ENCODE results near the gene EYS.

Gene EYS

GRCh38 chr6:65299236-65299635 is 407.8 kb downstream of the EYS start:
- H3K4me3 ChIP-seq (ENCODE audit: low read depth, low read length): no peak overlapping the region
- TF ChIP-seq CTCF (IDR thresholded peaks at IDR 0.05; ENCODE audit: low read depth, low read length): no peak

GRCh38 chr6:65295812-65296211 is 411.2 kb downstream of the EYS start:
- no peak for TF ChIP-seq CTCF (IDR thresholded peaks at IDR 0.05; ENCODE audit: low read depth, low read length)
- no peak overlapping the region for H3K4me3 ChIP-seq (ENCODE audit: low read depth, low read length)

GRCh38 chr6:65289491-65289890 is 417.5 kb downstream of the EYS start:
- no peak for TF ChIP-seq CTCF (IDR thresholded peaks at IDR 0.05; ENCODE audit: low read depth, low read length)
- no peak overlapping the region for H3K4me3 ChIP-seq (ENCODE audit: low read depth, low read length)

GRCh38 chr6:65285275-65285674 is 421.8 kb downstream of the EYS start:
- TF ChIP-seq CTCF (IDR thresholded peaks at IDR 0.05; ENCODE audit: low read depth, low read length): no peak

GRCh38 chr6:65280060-65280459 is 427.0 kb downstream of the EYS start:
- TF ChIP-seq CTCF (IDR thresholded peaks at IDR 0.05; ENCODE audit: low read depth, low read length): no peak
- H3K4me3 ChIP-seq (ENCODE audit: low read depth, low read length): no peak overlapping the region

More at GRCh38 chr6:65285275-65285674, 421.8 kb downstream of the EYS start:
- no peak overlapping the region for H3K4me3 ChIP-seq (ENCODE audit: low read depth, low read length)

GRCh38 chr6:65262241-65262640 is 444.8 kb downstream of the EYS start:
- no peak for TF ChIP-seq CTCF (IDR thresholded peaks at IDR 0.05; ENCODE audit: low read depth, low read length)

GRCh38 chr6:65259982-65260381 is 447.0 kb downstream of the EYS start:
- TF ChIP-seq CTCF (IDR thresholded peaks at IDR 0.05; ENCODE audit: low read depth, low read length): no peak
- H3K4me3 ChIP-seq (ENCODE audit: low read depth, low read length): no peak overlapping the region

More at GRCh38 chr6:65262241-65262640, 444.8 kb downstream of the EYS start:
- no peak overlapping the region for H3K4me3 ChIP-seq (ENCODE audit: low read depth, low read length)
